HG02840 (cell line): ENCODE measurements around the gene REG3G.
"Not testable (repeated sequence)": the region's sequence is repeated elsewhere in the genome, so short reads cannot be mapped to it uniquely, and the experiment has no call there.

ENCODE experiments used
- ATAC-seq: cut with Tn5 transposase; IDR thresholded peaks from one replicate; pipeline ENCODE4 v1.9.1; 2021; ENCODE audit warnings: mild to moderate bottlenecking, moderate library complexity, moderate number of reproducible peaks; ENCODE audit not compliant: unreplicated experiment, low FRiP score

REG3G gene

GRCh38 chr2:79013629-79014028, 11.9 kb upstream of the REG3G start:
- no peak for ATAC-seq

DNA sequence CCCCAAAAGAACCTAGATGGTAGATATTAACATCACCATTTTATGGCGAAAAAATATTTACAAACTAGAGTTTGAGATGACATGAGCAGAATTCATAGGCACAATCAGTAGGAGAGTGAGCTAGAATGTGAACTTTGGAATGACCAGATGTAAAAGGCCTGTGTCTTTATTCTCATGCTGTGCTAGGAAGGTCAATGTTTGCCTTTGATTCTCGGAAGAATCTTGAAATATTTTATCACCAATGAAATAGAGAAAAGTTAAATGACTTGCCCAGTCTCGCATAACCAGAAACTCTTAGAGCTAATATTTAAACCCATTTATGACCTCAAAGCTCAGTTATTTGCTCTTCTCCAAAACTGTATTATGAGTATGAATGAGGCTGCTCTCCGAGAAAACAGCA, 9.2 kb upstream of the REG3G start:
- ATAC-seq = no peak

DNA sequence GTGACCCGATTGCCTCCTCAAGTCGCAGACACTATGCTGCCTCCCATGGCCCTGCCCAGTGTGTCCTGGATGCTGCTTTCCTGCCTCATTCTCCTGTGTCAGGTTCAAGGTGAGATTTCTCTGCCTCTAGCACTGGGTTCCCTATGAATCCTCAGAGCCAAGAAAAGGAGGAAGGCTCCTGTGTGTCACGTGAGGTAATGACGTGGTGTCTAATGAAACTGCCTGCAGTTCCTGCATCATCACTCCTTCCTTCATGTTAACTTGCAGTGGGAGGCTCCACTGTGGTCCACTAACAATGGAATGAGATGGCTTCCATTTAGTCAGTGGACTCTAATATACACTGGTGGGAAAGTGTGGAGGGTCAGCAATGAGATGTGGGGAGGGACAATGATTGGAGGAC, 559 bp downstream of the REG3G start:
- ATAC-seq = no peak

DNA sequence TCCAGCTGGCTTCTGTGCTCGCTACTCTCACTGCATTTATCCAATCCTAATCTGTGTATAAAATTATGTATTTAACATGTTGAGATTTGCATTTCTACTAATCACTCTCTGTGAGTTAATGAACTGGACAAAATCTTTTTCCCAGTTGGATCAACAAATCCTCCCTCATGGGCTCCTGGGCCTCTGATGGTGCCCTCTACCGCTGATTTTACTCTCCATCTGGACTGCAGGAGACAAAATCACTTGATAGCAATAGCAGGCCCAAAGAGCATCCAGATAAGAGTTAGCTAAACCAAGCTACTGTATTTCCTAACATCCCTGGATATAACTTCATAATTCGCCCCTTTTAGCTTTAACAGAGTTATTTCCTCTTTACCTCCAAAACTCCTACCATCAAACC, 14.4 kb downstream of the REG3G start:
- no peak for ATAC-seq

GRCh38 chr2:79041032-79041448, 15.5 kb downstream of the REG3G start:
- ATAC-seq = no peak

GRCh38 chr2:79053486-79053885, 28.0 kb downstream of the REG3G start:
- ATAC-seq = not testable (repeated sequence)

GRCh38 chr2:79054769-79055168, 29.3 kb downstream of the REG3G start:
- not testable (repeated sequence) for ATAC-seq

DNA sequence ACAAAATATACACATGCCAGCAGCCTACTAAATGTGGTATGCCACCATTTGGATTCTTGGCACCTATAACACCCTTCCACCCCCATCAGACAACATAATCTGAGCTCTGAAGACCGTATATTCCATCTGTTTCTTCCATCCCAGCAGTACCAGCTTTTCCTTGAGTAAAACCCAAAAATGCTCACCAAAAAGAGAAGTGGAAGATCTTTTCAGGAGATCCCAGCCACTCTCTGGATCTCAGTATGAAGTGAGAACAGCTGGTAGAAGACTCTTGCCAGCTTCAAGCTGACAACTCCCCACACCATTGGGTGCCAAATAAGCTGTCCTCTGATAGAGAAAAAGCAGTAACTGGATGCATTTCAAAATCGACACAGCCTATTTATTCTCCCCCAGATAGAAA, 39.7 kb downstream of the REG3G start:
- ATAC-seq = no peak

DNA sequence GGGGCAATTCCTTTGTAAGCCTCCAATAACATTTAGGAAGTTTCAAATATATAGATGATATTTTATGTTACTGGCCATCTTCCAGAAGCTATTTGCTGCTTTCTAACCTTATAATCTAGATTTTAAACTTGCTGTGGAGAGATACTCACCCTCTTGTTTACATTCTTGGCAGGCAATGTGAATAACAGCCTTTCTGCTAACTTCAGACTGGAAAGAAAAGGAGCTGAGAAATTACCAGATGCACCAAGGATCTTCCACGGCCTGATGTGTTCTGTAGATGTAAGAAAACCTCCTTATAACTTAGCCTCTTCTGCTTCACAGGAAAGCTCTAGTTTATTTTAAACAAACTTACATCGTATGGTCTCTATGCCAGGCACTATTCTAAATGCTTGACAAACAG, 45.6 kb downstream of the REG3G start:
- ATAC-seq = no peak
